GM12864 (cell line): ENCODE data around the gene PAPSS1.

ENCODE experiments used
- DNase-seq: peaks from one replicate; pipeline ENCODE4 v3.0.0-alpha.2; 2011; ENCODE audit warnings: low read depth
- H3K4me3 ChIP-seq: 2 replicates; pipeline ENCODE4 v1.5.1; 2011; ENCODE audit warnings: mild to moderate bottlenecking, low read depth, low read length, control low read depth
- CTCF ChIP-seq: IDR thresholded peaks from 2 replicates; pipeline ENCODE4 v1.5.1; 2011; ENCODE audit warnings: low read depth, mild to moderate bottlenecking, moderate library complexity, low read length, control low read depth, inconsistent platforms; ENCODE audit errors: missing control alignments

PAPSS1 gene

GRCh38 chr4:107714256-107714655 is 5.8 kb downstream of the PAPSS1 start:
- no peak for DNase-seq
- H3K4me3 ChIP-seq: no peak overlapping the region
- TF ChIP-seq CTCF: no peak

- DNase-seq: no peak
- no peak for TF ChIP-seq CTCF
- no peak overlapping the region for H3K4me3 ChIP-seq
Observed at GRCh38 chr4:107712236-107712635, 7.8 kb downstream of the PAPSS1 start.

- no peak for DNase-seq
- TF ChIP-seq CTCF: no peak
Observed at GRCh38 chr4:107711831-107712230, 8.2 kb downstream of the PAPSS1 start.

GRCh38 chr4:107710493-107711459 is 9.3 kb downstream of the PAPSS1 start:
- no peak for DNase-seq
- TF ChIP-seq CTCF: no peak
- no peak overlapping the region for H3K4me3 ChIP-seq

More at GRCh38 chr4:107711831-107712230, 8.2 kb downstream of the PAPSS1 start:
- no peak overlapping the region for H3K4me3 ChIP-seq

GRCh38 chr4:107709916-107710315 is 10.1 kb downstream of the PAPSS1 start:
- DNase-seq: no peak
- no peak for TF ChIP-seq CTCF
- H3K4me3 ChIP-seq: no peak overlapping the region

GRCh38 chr4:107708225-107708624 is 11.8 kb downstream of the PAPSS1 start:
- no peak for DNase-seq
- H3K4me3 ChIP-seq: no peak overlapping the region
- no peak for TF ChIP-seq CTCF
